GM12864 (cell line): Measurements from ENCODE around the gene RNF217.

Source experiments
- DNase-seq: peaks from one replicate; pipeline ENCODE4 v3.0.0-alpha.2; 2011; ENCODE audit warnings: low read depth
- H3K4me3 ChIP-seq: 2 replicates; pipeline ENCODE4 v1.5.1; 2011; ENCODE audit warnings: mild to moderate bottlenecking, low read depth, low read length, control low read depth
- CTCF ChIP-seq: IDR thresholded peaks from 2 replicates; pipeline ENCODE4 v1.5.1; 2011; ENCODE audit warnings: low read depth, mild to moderate bottlenecking, moderate library complexity, low read length, control low read depth, inconsistent platforms; ENCODE audit errors: missing control alignments

Gene RNF217

DNA sequence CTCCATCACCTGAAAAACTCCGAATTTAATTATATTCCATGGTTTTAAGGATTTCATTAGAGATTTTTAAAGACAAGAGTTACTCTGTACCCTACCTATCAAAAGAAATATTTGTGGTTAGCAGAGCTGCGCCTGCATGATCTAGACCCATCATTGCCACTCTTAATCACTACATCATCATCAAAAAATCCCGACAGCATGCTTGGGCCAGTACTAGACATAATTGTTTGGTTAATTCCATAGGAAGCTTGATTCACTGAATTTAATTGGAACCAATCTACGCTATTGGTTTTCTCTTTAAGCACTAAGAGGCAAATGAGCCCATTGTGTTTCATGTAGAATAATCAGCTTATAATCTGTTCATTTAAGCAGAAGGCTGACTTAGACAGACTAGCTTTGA is 33.4 kb upstream of the RNF217 start:
- no peak for TF ChIP-seq CTCF
- no peak for DNase-seq
- H3K4me3 ChIP-seq, result no peak overlapping the region

GRCh38 chr6:124937645-124938044 is 24.6 kb upstream of the RNF217 start:
- no peak overlapping the region for H3K4me3 ChIP-seq
- no peak for TF ChIP-seq CTCF
- DNase-seq, result no peak

- no peak for TF ChIP-seq CTCF
- DNase-seq, result no peak
- no peak overlapping the region for H3K4me3 ChIP-seq
Observed at GRCh38 chr6:124941259-124941658, 21.0 kb upstream of the RNF217 start.

- no peak for TF ChIP-seq CTCF
- DNase-seq, result no peak
- no peak overlapping the region for H3K4me3 ChIP-seq
Observed at GRCh38 chr6:124943658-124944057, 18.6 kb upstream of the RNF217 start.

DNA sequence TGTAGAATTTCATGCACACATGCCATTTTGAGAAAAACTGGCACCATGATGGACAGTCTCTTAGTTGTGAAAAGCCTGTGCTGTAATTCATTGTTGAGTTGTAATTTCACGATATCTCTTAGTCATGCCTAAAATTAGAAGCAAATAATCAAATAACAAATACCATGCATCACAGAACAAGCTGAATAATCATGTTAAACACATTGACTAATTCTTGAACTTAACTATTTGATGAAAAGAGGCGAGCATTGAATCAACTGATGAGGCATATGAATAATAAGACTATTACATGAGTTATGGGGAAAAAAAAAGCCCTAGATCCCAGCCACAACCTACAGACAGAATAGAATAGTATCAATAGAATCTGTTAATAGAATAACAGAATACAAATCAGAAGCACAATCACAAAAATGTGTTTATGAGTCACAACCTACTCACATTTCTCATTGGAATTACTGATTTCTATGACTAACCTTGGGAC is 14.2 kb upstream of the RNF217 start:
- no peak for DNase-seq
- TF ChIP-seq CTCF, result no peak

GRCh38 chr6:124949706-124950105 is 12.5 kb upstream of the RNF217 start:
- no peak for DNase-seq
- no peak overlapping the region for H3K4me3 ChIP-seq

More for the DNA sequence above, 14.2 kb upstream of the RNF217 start:
- H3K4me3 ChIP-seq, result no peak overlapping the region

More at GRCh38 chr6:124949706-124950105, 12.5 kb upstream of the RNF217 start:
- TF ChIP-seq CTCF, result no peak
